Neural cell (in vitro differentiated cells): ENCODE data around the gene SEC16B. TPM values are rescaled to one million over a fixed set of nuclear protein-coding genes. Genes with fewer than 3 reads are reported as not detected.

Experiments
- H2AFZ ChIP-seq: fragments of 200-600, 300-800 bp; sonication (generic), shearing (Covaris generic); 2 replicates; pipeline ENCODE4 v1.6.0; 2014; ENCODE audit warnings: low read depth, mild to moderate bottlenecking, antibody characterized with exemption, low read length, moderate library complexity
- H3F3A ChIP-seq: fragments of 200-600 bp; shearing (Covaris generic); 2 replicates; pipeline ENCODE4 v1.6.1; 2016; ENCODE audit warnings: mild to moderate bottlenecking, moderate library complexity, mixed read lengths, antibody characterized with exemption, low read length; ENCODE audit not compliant: insufficient read depth, poor library complexity, severe bottlenecking
- H3K27ac ChIP-seq: fragments of 200-600, 300-800 bp; sonication (generic), shearing (Covaris generic); 2 replicates; pipeline ENCODE4 v1.5.1; 2014; ENCODE audit warnings: mild to moderate bottlenecking, low read length, moderate library complexity
- H3K27me3 ChIP-seq: fragments of 300-800, 200-600 bp; sonication (generic), shearing (Covaris generic); 2 replicates; pipeline ENCODE4 v1.6.0; 2014; ENCODE audit warnings: mild to moderate bottlenecking, low read depth, low read length, moderate library complexity; ENCODE audit not compliant: insufficient read depth
- H3K36me3 ChIP-seq: fragments of 300-800, 200-600 bp; sonication (generic), shearing (Covaris generic); 2 replicates; pipeline ENCODE4 v1.5.1; 2014; ENCODE audit warnings: mild to moderate bottlenecking, antibody characterized with exemption, low read length, moderate library complexity; ENCODE audit not compliant: insufficient read depth
- H3K4me2 ChIP-seq: fragments of 300-800, 200-600 bp; sonication (generic), shearing (Covaris generic); 2 replicates; pipeline ENCODE4 v1.6.0; 2014; ENCODE audit warnings: mild to moderate bottlenecking, low read length
- H3K4me3 ChIP-seq: fragments of 300-800, 200-600 bp; sonication (generic), shearing (Covaris generic); 2 replicates; pipeline ENCODE4 v1.5.1; 2014; ENCODE audit warnings: mild to moderate bottlenecking, low read length, moderate library complexity
- H3K79me2 ChIP-seq: fragments of 200-600 bp; shearing (Covaris generic); replicated peaks from 2 replicates; pipeline ENCODE4 v1.6.0; 2014; ENCODE audit warnings: mild to moderate bottlenecking, low read length, moderate library complexity; ENCODE audit not compliant: insufficient read depth
- H3K9ac ChIP-seq: fragments of 300-800, 200-600 bp; sonication (generic), shearing (Covaris generic); 2 replicates; pipeline ENCODE4 v1.6.1; 2016; ENCODE audit warnings: mild to moderate bottlenecking, low read length, mixed read lengths
- H3K9me2 ChIP-seq: fragments of 200-600 bp; shearing (Covaris generic); 2 replicates; pipeline ENCODE4 v1.6.1; 2016; ENCODE audit warnings: mild to moderate bottlenecking, low read length, mixed read lengths; ENCODE audit not compliant: insufficient read depth
- H3K9me3 ChIP-seq: fragments of 200-600, 300-800 bp; sonication (generic), shearing (Covaris generic); 2 replicates; pipeline ENCODE4 v1.6.1; 2016; ENCODE audit warnings: mild to moderate bottlenecking, mixed run types, low read length, moderate library complexity, mixed read lengths
- H4K20me1 ChIP-seq: fragments of 200-600 bp; shearing (Covaris generic); 2 replicates; pipeline ENCODE4 v1.6.1; 2016; ENCODE audit warnings: mild to moderate bottlenecking, mixed run types; ENCODE audit not compliant: insufficient read depth
- CTCF ChIP-seq: fragments of 450-650 bp; IDR thresholded peaks from 2 replicates; pipeline ENCODE4 v1.5.1; 2014; ENCODE audit warnings: antibody characterized with exemption, mild to moderate bottlenecking, moderate library complexity; ENCODE audit not compliant: poor library complexity, severe bottlenecking
- EP300 ChIP-seq: fragments of 450-650 bp; conservative IDR thresholded peaks from 2 replicates; pipeline ENCODE4 v1.6.1; 2014; ENCODE audit warnings: antibody characterized with exemption, mild to moderate bottlenecking, moderate library complexity; ENCODE audit not compliant: poor library complexity, severe bottlenecking
- EZH2 ChIP-seq: fragments of 200-600, 300-800 bp; shearing (Covaris generic), sonication (generic); IDR thresholded peaks from 2 replicates; pipeline ENCODE4 v1.6.1; 2014; ENCODE audit warnings: antibody characterized with exemption, low read length, borderline replicate concordance, mild to moderate bottlenecking; ENCODE audit not compliant: insufficient read depth, poor library complexity, severe bottlenecking
- MXI1 ChIP-seq: fragments of 450-650 bp; conservative IDR thresholded peaks from 2 replicates; pipeline ENCODE4 v1.6.1; 2014; ENCODE audit warnings: antibody characterized with exemption, mild to moderate bottlenecking; ENCODE audit not compliant: poor library complexity, severe bottlenecking
- POLR2AphosphoS5 ChIP-seq: IDR thresholded peaks from 2 replicates; pipeline ENCODE4 v1.6.1; 2012
- RAD21 ChIP-seq: fragments of 450-650 bp; conservative IDR thresholded peaks from 2 replicates; pipeline ENCODE4 v1.6.1; 2014; ENCODE audit warnings: antibody characterized with exemption, mild to moderate bottlenecking, moderate library complexity
- SMC3 ChIP-seq: fragments of 450-650 bp; conservative IDR thresholded peaks from 2 replicates; pipeline ENCODE4 v1.6.1; 2014; ENCODE audit warnings: antibody characterized with exemption, mild to moderate bottlenecking, moderate library complexity; ENCODE audit not compliant: poor library complexity
- TAF1 ChIP-seq: IDR thresholded peaks from 2 replicates; pipeline ENCODE4 v1.6.1; 2012; ENCODE audit warnings: low read depth
- polyA plus RNA-seq: library from polyadenylated mRNA; depleted of rRNA; stranded (reverse); fragments of >200 nt; gene quantifications from 2 replicates; pipeline ENCODE4 v1.2.3, GENCODE V29; 2014
- TF ChIP-seq, protein P1 (sequence below): IDR thresholded peaks from 2 replicates; pipeline ENCODE4 v1.6.1; 2012; ENCODE audit warnings: borderline replicate concordance

SEC16B gene
- polyA plus RNA-seq, 1 donor from 2014 or later: 0.78 TPM

DNA sequence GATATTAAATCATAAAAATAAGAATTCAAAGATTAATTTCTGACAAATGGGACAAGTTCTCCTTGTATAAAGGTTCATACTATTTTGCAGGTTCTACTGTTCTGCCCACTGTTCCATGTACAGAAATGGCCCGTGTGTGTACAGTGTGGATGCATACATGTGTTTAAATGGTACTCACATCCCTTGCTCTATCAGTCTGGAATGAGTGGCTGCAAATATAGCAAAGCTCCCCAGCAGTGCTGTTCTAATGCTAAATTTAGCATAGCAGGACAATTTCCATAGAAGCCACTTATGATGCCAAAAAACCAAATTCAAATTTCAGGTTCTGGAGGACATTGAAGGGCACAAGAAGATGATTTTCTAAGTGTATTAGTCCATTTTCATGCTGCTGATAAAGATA lies 9.4 kb upstream of the SEC16B start:
- Histone ChIP-seq H3K9ac (no peak overlapping the region), H3K27me3 (no peaks in the 10 kb centered on the region), H3K36me3 (no peaks in the 10 kb centered on the region), H3K9me3 (no peaks in the 10 kb centered on the region), H3K79me2 (no peaks in the 10 kb centered on the region), H3K4me3 (no peak overlapping the region), H3F3A (no peaks in the 10 kb centered on the region), H2AFZ (no peak overlapping the region), H3K9me2 (no peaks in the 10 kb centered on the region), H3K4me2 (no peak overlapping the region), H4K20me1 (no peaks in the 10 kb centered on the region), H3K27ac (no peak overlapping the region)
- no peak for TF ChIP-seq CTCF
- TF ChIP-seq EP300: no peak
- TF ChIP-seq POLR2AphosphoS5: no peak
- TF ChIP-seq, protein P1, sequence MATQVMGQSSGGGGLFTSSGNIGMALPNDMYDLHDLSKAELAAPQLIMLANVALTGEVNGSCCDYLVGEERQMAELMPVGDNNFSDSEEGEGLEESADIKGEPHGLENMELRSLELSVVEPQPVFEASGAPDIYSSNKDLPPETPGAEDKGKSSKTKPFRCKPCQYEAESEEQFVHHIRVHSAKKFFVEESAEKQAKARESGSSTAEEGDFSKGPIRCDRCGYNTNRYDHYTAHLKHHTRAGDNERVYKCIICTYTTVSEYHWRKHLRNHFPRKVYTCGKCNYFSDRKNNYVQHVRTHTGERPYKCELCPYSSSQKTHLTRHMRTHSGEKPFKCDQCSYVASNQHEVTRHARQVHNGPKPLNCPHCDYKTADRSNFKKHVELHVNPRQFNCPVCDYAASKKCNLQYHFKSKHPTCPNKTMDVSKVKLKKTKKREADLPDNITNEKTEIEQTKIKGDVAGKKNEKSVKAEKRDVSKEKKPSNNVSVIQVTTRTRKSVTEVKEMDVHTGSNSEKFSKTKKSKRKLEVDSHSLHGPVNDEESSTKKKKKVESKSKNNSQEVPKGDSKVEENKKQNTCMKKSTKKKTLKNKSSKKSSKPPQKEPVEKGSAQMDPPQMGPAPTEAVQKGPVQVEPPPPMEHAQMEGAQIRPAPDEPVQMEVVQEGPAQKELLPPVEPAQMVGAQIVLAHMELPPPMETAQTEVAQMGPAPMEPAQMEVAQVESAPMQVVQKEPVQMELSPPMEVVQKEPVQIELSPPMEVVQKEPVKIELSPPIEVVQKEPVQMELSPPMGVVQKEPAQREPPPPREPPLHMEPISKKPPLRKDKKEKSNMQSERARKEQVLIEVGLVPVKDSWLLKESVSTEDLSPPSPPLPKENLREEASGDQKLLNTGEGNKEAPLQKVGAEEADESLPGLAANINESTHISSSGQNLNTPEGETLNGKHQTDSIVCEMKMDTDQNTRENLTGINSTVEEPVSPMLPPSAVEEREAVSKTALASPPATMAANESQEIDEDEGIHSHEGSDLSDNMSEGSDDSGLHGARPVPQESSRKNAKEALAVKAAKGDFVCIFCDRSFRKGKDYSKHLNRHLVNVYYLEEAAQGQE: no peak
- TF ChIP-seq MXI1: no peak
- TF ChIP-seq RAD21: no peak
- TF ChIP-seq TAF1: no peak
- no peak for TF ChIP-seq EZH2
- no peak for TF ChIP-seq SMC3

DNA sequence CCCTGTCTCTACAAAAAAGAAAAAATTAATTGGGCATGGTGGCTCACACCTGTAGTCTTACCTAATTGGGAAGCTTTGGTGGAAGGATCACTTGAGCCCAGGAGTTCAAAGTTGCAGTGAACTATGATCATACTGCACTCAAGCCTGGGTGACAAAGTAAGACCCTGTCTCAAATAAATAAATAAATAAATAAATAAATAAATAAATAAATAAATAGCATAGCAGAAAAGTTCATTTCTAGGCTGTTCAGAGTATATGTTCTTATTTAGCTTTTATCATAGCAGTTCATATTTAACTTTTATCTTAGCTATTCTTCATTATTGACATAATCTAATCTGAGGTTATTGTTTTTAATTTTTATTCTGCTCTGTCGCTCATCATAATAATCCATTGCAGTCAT lies 8.7 kb upstream of the SEC16B start:
- H3F3A ChIP-seq: no peaks in the 10 kb centered on the region

DNA sequence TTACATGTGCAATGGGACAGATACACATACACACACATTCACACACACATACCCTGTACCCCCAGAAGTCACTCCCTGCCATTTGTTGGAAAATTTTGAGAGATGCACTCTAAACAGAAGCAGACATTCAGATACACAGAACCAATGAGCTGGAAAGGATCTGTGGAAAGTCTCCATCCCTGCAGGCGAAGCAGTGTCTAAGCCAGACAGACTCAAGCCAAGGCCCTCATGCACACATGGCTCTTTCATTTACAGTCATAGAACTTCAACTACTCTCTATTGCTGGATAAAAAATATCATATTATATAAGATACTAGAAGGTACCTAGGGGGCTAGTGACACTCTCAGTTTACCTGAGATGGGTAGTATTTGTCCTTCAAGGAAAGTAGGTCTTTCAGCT lies 7.3 kb upstream of the SEC16B start:
- Histone ChIP-seq H3K4me2 (no peak overlapping the region), H3K4me3 (no peak overlapping the region), H4K20me1 (no peaks in the 10 kb centered on the region), H3K9ac (no peak overlapping the region), H2AFZ (no peak overlapping the region), H3K36me3 (no peaks in the 10 kb centered on the region), H3K27ac (no peak overlapping the region), H3K79me2 (no peaks in the 10 kb centered on the region), H3F3A (no peaks in the 10 kb centered on the region), H3K9me2 (no peaks in the 10 kb centered on the region), H3K27me3 (no peaks in the 10 kb centered on the region), H3K9me3 (no peaks in the 10 kb centered on the region)
- TF ChIP-seq SMC3 (no peak), CTCF (no peak), TAF1 (no peak), RAD21 (no peak), MXI1 (no peak), POLR2AphosphoS5 (no peak), EZH2 (no peak), EP300 (no peak)
- TF ChIP-seq, protein P1: no peak

More for the DNA sequence above, 8.7 kb upstream of the SEC16B start:
- Histone ChIP-seq H3K9me2 (no peaks in the 10 kb centered on the region), H3K27me3 (no peaks in the 10 kb centered on the region), H3K9me3 (no peaks in the 10 kb centered on the region), H3K27ac (no peak overlapping the region), H4K20me1 (no peaks in the 10 kb centered on the region), H3K36me3 (no peaks in the 10 kb centered on the region), H2AFZ (no peak overlapping the region), H3K9ac (no peak overlapping the region), H3K4me3 (no peak overlapping the region), H3K4me2 (no peak overlapping the region), H3K79me2 (no peaks in the 10 kb centered on the region)
- TF ChIP-seq MXI1 (no peak), POLR2AphosphoS5 (no peak)
